Measurements from ENCODE around the gene MANBA.

DNA sequence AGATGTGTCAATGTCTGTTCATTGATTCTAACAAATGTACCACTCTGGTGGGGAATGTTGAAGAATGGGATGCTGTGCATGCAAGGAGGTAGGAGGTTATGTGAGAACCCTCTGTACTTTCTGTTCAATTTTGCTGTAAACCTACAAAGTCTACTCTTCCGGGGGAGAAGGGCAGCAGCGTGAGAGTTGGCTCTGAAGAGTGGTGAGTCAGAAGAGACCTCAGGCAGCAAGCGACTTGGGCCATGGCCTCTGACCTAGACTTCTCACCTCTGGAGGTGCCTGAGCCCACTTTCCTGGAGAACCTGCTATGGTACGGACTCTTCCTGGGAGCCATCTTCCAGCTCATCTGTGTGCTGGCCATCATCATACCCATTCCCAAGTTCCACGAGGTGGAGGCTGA lies 26.7 kb downstream of the MANBA start:
- TF ChIP-seq SUZ12 (IDR thresholded peaks at IDR 0.05; ENCODE audit: extremely low read depth, insufficient read depth, insufficient read length) (no peak), ZNF274 (IDR thresholded peaks at IDR 0.05; ENCODE audit: low read depth, low read length) (no peak)

All from NT2/D1 (cell line).